Amniotic stem cell (primary cell): ENCODE results near the gene JPT1.
"Not testable (repeated sequence)": the region's sequence is repeated elsewhere in the genome, so short reads cannot be mapped to it uniquely, and the experiment has no call there.

Source experiments
- DNase-seq: peaks from one replicate; lab custom pipeline; 2025; lab: John Stamatoyannopoulos, UW

Gene JPT1

DNA sequence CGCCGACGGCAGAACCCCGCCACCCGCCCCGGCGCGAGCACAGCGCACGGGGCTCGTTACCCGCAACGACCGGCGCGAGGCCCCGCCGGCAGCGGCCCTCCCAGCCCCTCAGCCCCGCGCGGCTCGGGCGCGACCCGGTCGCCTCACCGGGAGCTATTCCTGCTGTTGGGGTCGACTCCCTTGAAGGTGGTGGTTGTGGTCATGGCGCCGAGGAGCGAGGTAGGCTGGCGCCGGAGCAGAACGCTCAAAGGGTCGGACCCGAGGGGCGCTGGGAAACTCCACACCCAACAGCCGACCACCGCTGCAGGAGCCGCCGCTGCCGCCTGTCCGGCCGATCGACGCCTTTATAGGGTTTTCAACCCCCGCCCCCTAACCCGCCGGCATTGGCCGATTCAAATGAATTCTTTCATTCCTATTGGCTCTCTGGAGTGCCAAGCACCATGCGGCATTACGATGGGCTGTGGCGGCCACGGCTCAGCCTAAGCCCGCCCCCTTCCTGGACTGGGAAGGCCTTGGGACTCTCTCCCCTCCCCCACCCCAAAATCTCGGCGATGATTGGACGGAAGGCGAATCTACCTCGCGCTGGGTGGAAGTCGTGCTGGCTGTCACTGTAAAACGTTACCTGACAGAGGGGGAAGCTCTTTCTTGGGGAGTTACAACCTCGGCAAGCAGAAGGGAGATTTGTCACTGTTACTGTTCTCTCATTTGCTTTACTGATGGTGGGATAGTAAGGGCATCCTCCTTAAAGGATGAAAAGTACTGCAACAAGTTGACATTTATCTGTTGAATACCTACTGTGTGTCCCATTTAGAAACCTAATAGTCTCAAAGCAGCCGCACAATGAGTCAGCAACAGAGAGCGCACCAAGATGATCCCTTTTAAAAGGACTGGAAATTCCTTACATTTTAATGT is at the start of gene JPT1:
Gene JPT1, minus strand, starts transcription at position 318 of the 912 bp plus-strand sequence. Its CDS starts 115 bp downstream, at position 203.
- peak; percentile 95 for DNase-seq

DNA sequence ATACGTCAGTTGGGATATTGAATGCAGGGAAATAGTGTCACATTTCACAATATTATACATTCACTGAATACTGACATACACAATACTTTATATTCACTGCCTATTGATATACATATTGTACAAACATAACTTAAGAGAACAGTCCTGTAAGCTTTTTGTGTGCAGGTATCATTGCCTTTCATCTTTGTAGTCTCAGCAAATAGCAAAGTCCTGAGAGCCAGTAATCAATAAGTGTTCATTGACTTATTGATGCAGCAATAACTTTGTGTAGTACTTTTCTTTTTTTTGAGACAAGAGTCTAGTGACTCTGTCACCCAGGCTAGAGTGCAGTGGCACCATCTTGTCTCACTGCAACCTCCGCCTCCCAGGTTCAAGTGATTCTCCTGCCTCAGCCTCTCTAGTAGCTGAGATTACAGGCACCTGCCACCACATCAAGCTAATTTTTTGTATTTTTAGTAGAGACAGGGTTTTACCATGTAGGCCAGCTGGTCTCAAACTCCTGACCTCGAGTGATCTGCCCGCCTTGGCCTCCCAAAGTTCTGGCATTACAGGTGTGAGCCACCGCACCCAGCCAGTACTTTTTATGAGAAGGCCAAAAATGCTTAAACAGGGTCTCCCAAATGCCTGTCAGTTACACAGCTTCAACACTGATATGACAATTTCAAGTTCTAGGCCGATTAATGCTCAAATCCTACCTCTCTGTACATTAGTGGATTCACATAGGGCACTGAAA is 45.7 kb upstream of the JPT1 start:
- DNase-seq: no peak

- DNase-seq: no peak
Measured at GRCh38 chr17:75194879-75195278, 40.6 kb upstream of the JPT1 start.

DNA sequence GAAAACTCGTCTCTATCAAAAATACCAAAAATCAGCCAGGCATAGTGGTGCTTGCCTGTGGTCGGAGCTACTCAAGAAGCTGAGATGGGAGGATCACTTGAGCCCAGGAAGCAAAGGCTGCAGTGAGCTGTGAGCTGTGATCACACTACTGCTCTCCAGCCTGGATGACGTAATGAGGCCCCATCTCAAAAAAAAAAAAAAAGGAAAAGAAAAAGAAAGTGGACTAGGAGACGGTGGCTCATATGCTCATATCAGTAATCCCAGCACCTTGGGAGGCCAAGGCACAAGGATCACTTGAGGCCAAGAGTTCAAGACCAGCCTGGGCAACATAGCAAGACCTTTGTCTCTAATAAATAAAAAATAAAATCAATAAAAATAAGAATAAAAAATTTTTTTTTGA is 37.3 kb upstream of the JPT1 start:
- no peak for DNase-seq

GRCh38 chr17:75188614-75189013 is 34.3 kb upstream of the JPT1 start:
- DNase-seq: no peak

DNA sequence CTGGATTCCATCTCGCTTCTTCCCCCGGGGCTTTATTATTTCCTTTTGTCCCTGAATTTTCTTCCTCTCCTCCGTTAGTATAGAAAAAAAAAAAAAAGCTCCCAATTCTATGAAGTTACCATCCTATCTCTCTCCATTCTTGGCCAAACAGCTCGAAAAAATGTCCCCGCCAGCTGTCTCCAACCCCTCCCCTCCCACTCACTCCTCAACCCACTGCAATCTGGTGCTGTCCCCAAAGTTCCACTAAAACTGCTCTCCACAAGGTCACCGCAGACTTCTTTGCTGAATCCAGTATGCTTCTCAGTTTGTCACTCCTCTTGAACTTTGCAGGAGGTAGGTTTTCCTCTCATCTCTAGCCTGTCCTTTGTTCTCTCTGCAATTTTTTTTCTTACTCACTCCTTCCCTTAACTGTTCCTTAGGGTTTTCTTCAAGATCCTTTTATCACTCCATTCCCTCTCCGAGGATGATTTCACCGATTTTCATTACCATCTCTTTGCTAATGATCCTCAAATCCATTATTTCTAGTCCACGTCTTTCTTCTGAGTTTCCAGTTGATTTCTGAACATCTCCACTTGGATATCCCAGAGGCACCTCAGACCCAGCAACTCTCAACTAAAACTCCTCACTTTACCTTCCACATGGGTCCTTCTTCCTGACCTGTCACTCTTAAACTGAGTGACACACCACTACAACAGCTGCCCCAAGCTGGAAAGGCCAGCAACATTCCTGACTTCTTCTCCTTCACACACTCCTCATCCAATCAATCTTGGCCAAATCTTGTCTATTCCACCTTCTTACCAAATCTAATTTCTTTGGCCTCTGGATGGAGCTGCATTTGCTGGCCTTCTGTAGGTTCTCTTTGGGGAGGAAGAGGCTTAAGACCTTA is 29.9 kb upstream of the JPT1 start:
- DNase-seq: no peak

GRCh38 chr17:75182569-75183436 is 28.5 kb upstream of the JPT1 start, which contains the start of gene SUMO2:
Gene SUMO2, minus strand, starts transcription at chr17:75182959. Its CDS starts 125 bp downstream, at chr17:75182834.
- DNase-seq: peak; percentile 84

DNA sequence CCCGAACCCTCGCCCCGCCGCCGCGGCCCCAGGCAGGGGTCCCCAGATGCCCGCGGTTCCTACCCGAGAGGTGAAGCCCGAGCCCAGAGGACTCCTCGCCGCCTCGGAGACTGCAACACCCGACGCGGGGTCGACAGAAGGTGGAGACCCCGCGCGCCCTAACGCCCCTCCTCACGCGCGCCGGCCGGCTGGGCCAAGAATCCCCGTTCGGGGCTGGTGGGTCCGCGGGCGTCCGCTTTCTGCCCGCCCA is 27.9 kb upstream of the JPT1 start:
- no peak for DNase-seq

DNA sequence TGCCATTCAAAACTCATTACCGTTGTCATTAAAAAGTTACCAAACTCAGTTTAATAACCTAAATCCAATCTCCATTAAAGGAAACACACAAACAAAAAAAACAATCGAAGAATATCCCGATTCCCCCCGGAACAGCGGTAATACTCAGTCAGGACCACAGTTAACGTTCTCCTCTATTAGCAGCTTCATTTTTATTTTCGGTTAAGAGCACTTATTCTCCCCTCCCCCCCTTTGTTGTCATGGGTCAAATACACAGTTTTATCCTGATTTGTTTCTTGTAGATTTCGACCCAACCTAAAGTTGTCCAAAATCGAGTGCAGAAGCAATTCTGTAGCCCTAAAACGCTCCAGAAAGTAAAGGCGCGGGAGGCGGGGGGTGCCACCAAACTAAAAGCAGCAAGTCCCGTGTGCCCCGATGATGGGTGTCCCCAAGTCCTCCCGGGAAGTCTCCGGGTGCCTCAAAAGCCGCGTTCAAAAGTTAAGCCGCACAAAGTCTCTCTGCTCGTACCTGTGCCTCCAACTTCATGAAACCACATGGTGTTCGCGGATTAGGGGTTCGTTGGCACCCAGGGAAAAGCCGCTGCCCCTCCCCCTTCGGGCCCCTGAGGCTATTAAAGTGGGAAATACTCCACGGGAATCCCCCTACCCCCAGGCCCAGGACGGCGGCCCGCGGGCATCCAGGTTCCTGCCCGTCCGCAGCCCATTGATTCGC is 27.5 kb upstream of the JPT1 start:
- no peak for DNase-seq

DNA sequence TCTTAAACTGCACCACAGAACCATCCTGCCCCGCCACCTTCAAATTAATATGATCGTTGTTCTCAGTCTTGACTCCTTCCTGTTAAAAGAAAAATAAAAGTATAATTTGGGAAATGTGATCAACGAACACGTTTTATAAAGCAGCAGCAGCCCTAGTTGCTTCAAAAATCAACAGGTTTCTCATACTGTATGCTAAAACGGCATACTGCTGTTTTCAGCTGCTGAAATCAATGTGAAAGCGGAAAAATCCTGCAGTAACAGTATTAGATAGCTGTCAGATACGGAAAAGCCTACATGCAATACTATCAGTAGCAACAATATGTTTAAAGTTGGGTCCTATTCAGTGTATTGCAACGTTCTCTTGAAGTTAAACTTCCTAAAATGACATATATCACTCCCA is 26.8 kb upstream of the JPT1 start:
- DNase-seq: no peak

DNA sequence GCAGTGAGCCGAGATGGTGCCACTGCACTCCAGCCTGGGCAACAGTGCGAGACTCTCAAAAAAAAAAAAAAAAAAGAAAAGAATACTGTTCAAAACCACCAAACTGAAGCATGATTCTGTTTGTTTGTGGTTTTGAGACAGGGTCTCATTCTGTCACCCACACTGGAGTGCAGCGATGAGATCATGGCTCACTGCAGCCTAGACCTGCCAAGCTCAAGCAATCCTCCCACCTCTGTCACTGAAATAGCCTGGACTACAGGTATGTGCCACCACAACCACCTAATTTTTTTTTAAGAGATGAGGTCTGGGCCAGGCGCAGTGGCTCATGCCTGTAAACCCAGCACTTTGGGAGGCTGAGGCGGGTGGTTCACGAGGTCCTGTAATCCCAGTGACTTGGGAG is 24.1 kb upstream of the JPT1 start:
- DNase-seq: no peak

- DNase-seq: no peak
Measured at GRCh38 chr17:75176625-75177024, 22.3 kb upstream of the JPT1 start.

DNA sequence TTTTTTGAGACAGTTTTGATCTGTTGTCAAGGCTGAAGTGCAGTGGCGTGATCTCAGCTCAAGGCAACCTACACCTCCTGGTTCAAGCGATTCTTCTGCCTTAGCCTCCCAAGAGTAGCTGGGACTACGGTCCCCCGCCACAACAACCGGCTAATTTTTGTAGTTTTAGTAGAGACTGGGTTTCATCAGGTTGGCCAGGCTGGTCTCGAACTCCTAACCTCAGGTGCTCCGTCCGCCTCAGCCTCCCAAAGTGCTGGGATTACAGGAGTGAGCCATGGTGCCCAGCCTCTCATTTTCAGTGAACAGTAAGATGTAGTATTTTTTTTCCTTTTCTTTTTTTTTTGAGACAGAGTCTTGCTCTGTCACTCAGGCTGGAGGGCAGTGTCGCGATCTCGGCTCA is 20.7 kb upstream of the JPT1 start:
- no peak for DNase-seq

GRCh38 chr17:75173526-75173925 is 19.2 kb upstream of the JPT1 start:
- no peak for DNase-seq

DNA sequence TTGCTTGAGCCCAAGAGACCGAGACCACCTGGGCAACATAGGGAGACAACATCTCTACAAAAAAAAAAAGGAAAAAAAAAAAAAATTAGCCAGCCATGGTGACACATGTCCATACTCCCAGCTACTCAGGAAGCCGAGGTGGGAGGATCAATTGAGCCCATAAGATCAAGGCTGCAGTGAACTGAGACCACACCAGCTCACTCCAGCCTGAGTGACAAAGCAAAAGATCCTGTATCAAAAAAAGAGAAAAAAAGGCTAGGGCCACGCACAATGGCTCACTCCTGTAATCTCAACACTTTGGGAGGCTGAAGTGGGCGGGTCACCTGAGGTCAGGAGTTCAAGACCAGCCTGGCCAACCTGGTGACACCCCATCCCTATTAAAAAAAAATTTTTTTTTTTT is 14.7 kb upstream of the JPT1 start:
- DNase-seq: no peak

DNA sequence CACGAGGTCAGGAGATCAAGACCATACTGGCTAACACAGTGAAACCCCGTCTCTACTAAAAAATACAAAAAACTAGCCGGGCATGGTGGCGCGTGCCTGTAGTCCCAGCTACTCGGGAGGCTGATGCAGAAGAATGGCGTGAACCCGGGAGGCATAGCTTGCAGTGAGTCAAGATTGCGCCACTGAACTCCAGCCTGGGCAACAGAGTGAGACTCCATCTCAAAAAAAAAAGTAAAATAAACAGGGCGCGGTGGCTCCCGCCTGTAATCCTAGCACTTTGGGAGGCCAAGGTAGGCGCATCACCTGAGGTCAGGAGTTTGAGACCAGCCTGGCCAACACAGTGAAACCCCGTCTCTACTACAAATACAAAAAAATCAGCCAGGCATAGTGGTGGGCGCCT is 10.3 kb upstream of the JPT1 start:
- DNase-seq: not testable (repeated sequence)

GRCh38 chr17:75163074-75163473 is 8.8 kb upstream of the JPT1 start:
- DNase-seq: no peak

DNA sequence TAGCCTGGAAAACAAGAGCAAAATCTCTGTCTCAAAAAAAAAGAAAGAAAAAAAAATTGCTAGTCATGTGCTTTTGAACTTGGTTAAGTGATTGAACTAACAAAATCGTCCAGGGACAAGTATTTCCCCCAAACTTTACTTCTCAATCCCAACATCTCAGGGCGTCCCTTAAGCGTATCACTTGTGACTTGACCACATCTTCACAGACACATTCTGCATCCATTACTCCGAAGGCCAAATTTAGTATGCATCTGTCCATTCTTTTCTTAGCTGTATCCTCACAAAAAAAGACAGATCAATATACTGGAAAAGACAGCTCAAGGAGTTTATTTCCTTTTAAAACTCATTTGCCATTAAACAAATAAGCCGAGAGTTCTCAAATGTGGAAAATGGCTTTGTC is 5.9 kb upstream of the JPT1 start:
- no peak for DNase-seq

GRCh38 chr17:75159196-75160031 is 5.1 kb upstream of the JPT1 start:
- DNase-seq: no peak

- DNase-seq: not testable (repeated sequence)
Measured at GRCh38 chr17:75158480-75158879, 4.2 kb upstream of the JPT1 start.
